Measurements from ENCODE around the gene CUX1.

The CUX1 gene

GRCh38 chr7:102061354-102061945 is 244.0 kb downstream of the CUX1 start:
- no peak for DNase-seq (ENCODE audit: extremely low read depth in 1 of 2, low read depth in 1 of 2)

GRCh38 chr7:102061981-102062390 is 244.6 kb downstream of the CUX1 start:
- no peak for DNase-seq (ENCODE audit: extremely low read depth in 1 of 2, low read depth in 1 of 2)

GRCh38 chr7:102063690-102064180 is 246.3 kb downstream of the CUX1 start:
- DNase-seq (ENCODE audit: extremely low read depth in 1 of 2, low read depth in 1 of 2), result no peak

GRCh38 chr7:102064361-102065025 is 247.1 kb downstream of the CUX1 start:
- DNase-seq (ENCODE audit: extremely low read depth in 1 of 2, low read depth in 1 of 2), result no peak

- no peak for DNase-seq (ENCODE audit: extremely low read depth in 1 of 2, low read depth in 1 of 2)
Measured at GRCh38 chr7:102065226-102065625, 247.8 kb downstream of the CUX1 start.

GRCh38 chr7:102066476-102066875 is 249.1 kb downstream of the CUX1 start:
- no peak for DNase-seq (ENCODE audit: extremely low read depth in 1 of 2, low read depth in 1 of 2)

GRCh38 chr7:102068846-102069245 is 251.4 kb downstream of the CUX1 start:
- DNase-seq (ENCODE audit: extremely low read depth in 1 of 2, low read depth in 1 of 2), result no peak

- DNase-seq (ENCODE audit: extremely low read depth in 1 of 2, low read depth in 1 of 2), result no peak
Measured at GRCh38 chr7:102069931-102070629, 252.7 kb downstream of the CUX1 start.

GRCh38 chr7:102072003-102072402 is 254.6 kb downstream of the CUX1 start:
- no peak for DNase-seq (ENCODE audit: extremely low read depth in 1 of 2, low read depth in 1 of 2)

- no peak for DNase-seq (ENCODE audit: extremely low read depth in 1 of 2, low read depth in 1 of 2)
Measured at GRCh38 chr7:102072636-102073209, 255.3 kb downstream of the CUX1 start.

GRCh38 chr7:102073931-102074880 is 256.8 kb downstream of the CUX1 start:
- DNase-seq (ENCODE audit: extremely low read depth in 1 of 2, low read depth in 1 of 2), result no peak

GRCh38 chr7:102075126-102075525 is 257.7 kb downstream of the CUX1 start:
- DNase-seq (ENCODE audit: extremely low read depth in 1 of 2, low read depth in 1 of 2), result no peak

- no peak for DNase-seq (ENCODE audit: extremely low read depth in 1 of 2, low read depth in 1 of 2)
Measured at GRCh38 chr7:102075553-102076135, 258.2 kb downstream of the CUX1 start.

GRCh38 chr7:102077081-102077480 is 259.7 kb downstream of the CUX1 start:
- DNase-seq (ENCODE audit: extremely low read depth in 1 of 2, low read depth in 1 of 2), result no peak

- DNase-seq (ENCODE audit: extremely low read depth in 1 of 2, low read depth in 1 of 2), result no peak
Measured at GRCh38 chr7:102079140-102080018, 262.0 kb downstream of the CUX1 start.

- DNase-seq (ENCODE audit: extremely low read depth in 1 of 2, low read depth in 1 of 2), result no peak
Measured at GRCh38 chr7:102080019-102080433, 262.6 kb downstream of the CUX1 start.

- DNase-seq (ENCODE audit: extremely low read depth in 1 of 2, low read depth in 1 of 2), result no peak
Measured at GRCh38 chr7:102080434-102081243, 263.2 kb downstream of the CUX1 start.

GRCh38 chr7:102081244-102081627 is 263.8 kb downstream of the CUX1 start:
- no peak for DNase-seq (ENCODE audit: extremely low read depth in 1 of 2, low read depth in 1 of 2)

Measured in stimulated activated CD8-positive, alpha-beta memory T cell treated with anti-CD3 and anti-CD28 coated beads, Interleukin-7, amount 100 ng/mL, for 48 hours (primary cell).